HEK293T (cell line): ENCODE data around the gene TTC13.

Experiments
- CTCF ChIA-PET: fragments of 350-600 bp; formaldehyde crosslinking; extraction: SDS; loops from one replicate; lab custom pipeline; 2021; ENCODE audit warnings: antibody characterized with exemption, inconsistent platforms; lab: Yijun Ruan, JAX
- POLR2A ChIA-PET: fragments of 350-600 bp; formaldehyde crosslinking; extraction: SDS; loops from one replicate; lab custom pipeline; 2020; ENCODE audit warnings: antibody characterized with exemption, inconsistent platforms; lab: Yijun Ruan, JAX
- DNase-seq: peaks from one replicate; pipeline ENCODE4 v3.0.0; 2012; ENCODE audit warnings: mixed read lengths; ENCODE audit errors: extremely low spot score
- ARNT ChIP-seq: fragments of 450-650 bp; IDR thresholded peaks from 2 replicates; pipeline ENCODE4 v1.6.1; 2017; ENCODE audit warnings: mild to moderate bottlenecking
- BHLHE40 ChIP-seq: fragments of 450-650 bp; IDR thresholded peaks from 2 replicates; pipeline ENCODE4 v1.6.1; 2016; ENCODE audit warnings: mild to moderate bottlenecking, moderate library complexity, borderline replicate concordance
- CTBP1 ChIP-seq: fragments of 450-650 bp; IDR thresholded peaks from 2 replicates; pipeline ENCODE4 v1.6.1; 2016; ENCODE audit warnings: borderline replicate concordance
- ELF4 ChIP-seq: fragments of 450-650 bp; IDR thresholded peaks from 2 replicates; pipeline ENCODE4 v1.6.1; 2017; ENCODE audit warnings: antibody characterized with exemption
- FOXA1 ChIP-seq: fragments of 450-650 bp; IDR thresholded peaks from 2 replicates; pipeline ENCODE4 v1.6.1; 2016; ENCODE audit warnings: mild to moderate bottlenecking
- FOXK2 ChIP-seq: fragments of 450-650 bp; IDR thresholded peaks from 2 replicates; pipeline ENCODE4 v1.6.1; 2016; ENCODE audit warnings: mild to moderate bottlenecking
- FOXM1 ChIP-seq: fragments of 450-650 bp; IDR thresholded peaks from 2 replicates; pipeline ENCODE4 v1.6.1; 2017; ENCODE audit warnings: mild to moderate bottlenecking, borderline replicate concordance
- HDGF ChIP-seq: fragments of 450-650 bp; IDR thresholded peaks from 2 replicates; pipeline ENCODE4 v1.6.1; 2017; ENCODE audit warnings: antibody characterized with exemption, borderline replicate concordance
- L3MBTL2 ChIP-seq: fragments of 450-650 bp; conservative IDR thresholded peaks from 2 replicates; pipeline ENCODE4 v1.6.1; 2016; ENCODE audit warnings: mild to moderate bottlenecking
- LEF1 ChIP-seq: fragments of 450-650 bp; IDR thresholded peaks from 2 replicates; pipeline ENCODE4 v1.6.1; 2017; ENCODE audit warnings: mild to moderate bottlenecking, borderline replicate concordance
- NFRKB ChIP-seq: fragments of 450-650 bp; IDR thresholded peaks from 2 replicates; pipeline ENCODE4 v1.6.1; 2016; ENCODE audit warnings: mild to moderate bottlenecking, moderate library complexity
- PKNOX1 ChIP-seq: fragments of 450-650 bp; IDR thresholded peaks from 2 replicates; pipeline ENCODE4 v1.6.1; 2016
- SP1 ChIP-seq: fragments of 450-650 bp; IDR thresholded peaks from 2 replicates; pipeline ENCODE4 v1.6.1; 2017
- SUZ12 ChIP-seq: fragments of 450-650 bp; IDR thresholded peaks from 2 replicates; pipeline ENCODE4 v1.6.1; 2016; ENCODE audit warnings: mild to moderate bottlenecking
- TARDBP ChIP-seq: fragments of 450-650 bp; IDR thresholded peaks from 2 replicates; pipeline ENCODE4 v1.6.1; 2016
- ZNF384 ChIP-seq: fragments of 450-650 bp; IDR thresholded peaks from 2 replicates; pipeline ENCODE4 v1.6.1; 2016

The TTC13 gene

GRCh38 chr1:230936475-230936874 is 42.2 kb downstream of the TTC13 start:
- no peak for TF ChIP-seq FOXK2
- no peak for TF ChIP-seq PKNOX1
- no peak for TF ChIP-seq CTBP1
- TF ChIP-seq SP1: no peak
- no peak for TF ChIP-seq BHLHE40
- TF ChIP-seq LEF1: no peak
- no peak for TF ChIP-seq L3MBTL2
- CTCF ChIA-PET: no interaction called here
- no peak for DNase-seq
- POLR2A ChIA-PET: no interaction called here

- ChIA-PET CTCF (interaction anchor here (0.6 kb wide), 1 partner anchor 19 kb away, joined by 3 read pairs; no protein-coding TSS in a partner anchor), POLR2A (no interaction called here)
- no peak for DNase-seq
- TF ChIP-seq CTBP1 (no peak), FOXM1 (no peak), ZNF384 (no peak), SP1 (no peak)
These were observed 42.8 kb downstream of the TTC13 start for GRCh38 chr1:230935852-230936251.

GRCh38 chr1:230930986-230931385 is 47.7 kb downstream of the TTC13 start:
- POLR2A ChIA-PET: interaction anchor here (0.6 kb wide), 1 partner anchor 381 kb away, joined by 4 read pairs; no protein-coding TSS in a partner anchor
- TF ChIP-seq ELF4: no peak
- no peak for TF ChIP-seq TARDBP
- no peak for TF ChIP-seq SP1
- no peak for TF ChIP-seq ZNF384
- no peak for TF ChIP-seq HDGF
- no peak for TF ChIP-seq FOXM1
- TF ChIP-seq L3MBTL2: no peak
- TF ChIP-seq FOXK2: no peak
- no peak for TF ChIP-seq SUZ12
- no peak for TF ChIP-seq FOXA1
- TF ChIP-seq LEF1: no peak
- TF ChIP-seq PKNOX1: no peak
- TF ChIP-seq CTBP1: no peak
- TF ChIP-seq ARNT: no peak
- TF ChIP-seq BHLHE40: no peak
- CTCF ChIA-PET: no interaction called here
- DNase-seq: no peak

GRCh38 chr1:230926182-230926581 is 52.5 kb downstream of the TTC13 start:
- DNase-seq: no peak
- POLR2A ChIA-PET: no interaction called here
- TF ChIP-seq CTBP1 (no peak), FOXA1 (no peak), FOXM1 (no peak), ELF4 (no peak), HDGF (no peak), PKNOX1 (no peak)
- CTCF ChIA-PET: no interaction called here

- no peak for DNase-seq
- POLR2A ChIA-PET: no interaction called here
- TF ChIP-seq TARDBP: no peak
- TF ChIP-seq ELF4: no peak
- TF ChIP-seq FOXK2: no peak
- no peak for TF ChIP-seq BHLHE40
- TF ChIP-seq LEF1: no peak
- no peak for TF ChIP-seq ZNF384
- TF ChIP-seq SP1: no peak
- TF ChIP-seq ARNT: no peak
- TF ChIP-seq NFRKB: no peak
- no peak for TF ChIP-seq SUZ12
- TF ChIP-seq CTBP1: no peak
- TF ChIP-seq L3MBTL2: no peak
- no peak for TF ChIP-seq PKNOX1
- TF ChIP-seq FOXA1: no peak
- no peak for TF ChIP-seq FOXM1
- no peak for TF ChIP-seq HDGF
- CTCF ChIA-PET: no interaction called here
These were observed 53.1 kb downstream of the TTC13 start for GRCh38 chr1:230925608-230926007.

GRCh38 chr1:230923176-230923575 is 55.5 kb downstream of the TTC13 start:
- no peak for DNase-seq
- POLR2A ChIA-PET: no interaction called here
- CTCF ChIA-PET: interaction anchor here (0.5 to 0.6 kb wide), 2 partner anchors 9 to 11 kb away, joined by 3 read pairs; no protein-coding TSS in a partner anchor
- no peak for TF ChIP-seq LEF1
- TF ChIP-seq SP1: no peak
- no peak for TF ChIP-seq CTBP1
